GM12801 (cell line): ENCODE measurements around the gene GOLGA6L6.
"Not testable (repeated sequence)": the region's sequence is repeated elsewhere in the genome, so short reads cannot be mapped to it uniquely, and the experiment has no call there.

Experiments used
- CTCF ChIP-seq: IDR thresholded peaks from one replicate; pipeline ENCODE4 v1.5.1; 2011; ENCODE audit warnings: control low read depth; ENCODE audit not compliant: insufficient read length; ENCODE audit errors: extremely low read depth

The GOLGA6L6 gene

GRCh38 chr15:20541700-20542099 lies at the start of gene GOLGA6L6:
GOLGA6L6 (minus strand) TSS chr15:20541800; CDS start chr15:20541709, 91 bp downstream.
- TF ChIP-seq CTCF, result not testable (repeated sequence)
